Activated T-cell treated with anti-CD3 and anti-CD28 coated beads for 48 hours (primary cell): Measurements from ENCODE around the gene CALHM2.

Experiments
- DNase-seq: peaks from one replicate; pipeline ENCODE4 v3.0.0-alpha.2; 2020; ENCODE audit warnings: low read depth

CALHM2 gene

GRCh38 chr10:103475437-103475836 is 23.3 kb upstream of the CALHM2 start:
- no peak for DNase-seq

- DNase-seq, result no peak
These were observed 21.9 kb upstream of the CALHM2 start for GRCh38 chr10:103474077-103474476.

- no peak for DNase-seq
These were observed 21.1 kb upstream of the CALHM2 start for GRCh38 chr10:103473261-103473671.

- no peak for DNase-seq
These were observed 19.8 kb upstream of the CALHM2 start for GRCh38 chr10:103472005-103472404.

- peak; percentile 49 for DNase-seq
These were observed 18.8 kb upstream of the CALHM2 start for GRCh38 chr10:103470761-103471653.

GRCh38 chr10:103469201-103469600 is 17.0 kb upstream of the CALHM2 start:
- DNase-seq, result no peak

- DNase-seq, result no peak
These were observed 15.2 kb upstream of the CALHM2 start for GRCh38 chr10:103467406-103467805.

- no peak for DNase-seq
These were observed 14.6 kb upstream of the CALHM2 start for GRCh38 chr10:103466734-103467133.

GRCh38 chr10:103465411-103466179 is 13.4 kb upstream of the CALHM2 start:
- DNase-seq, result no peak

- DNase-seq, result no peak
These were observed 11.3 kb upstream of the CALHM2 start for GRCh38 chr10:103463499-103463898.

- DNase-seq, result no peak
These were observed 7.4 kb upstream of the CALHM2 start for GRCh38 chr10:103459615-103460014.

GRCh38 chr10:103458720-103459119 is 6.5 kb upstream of the CALHM2 start, which contains the start of gene CALHM1:
TSS of gene CALHM1 (minus strand) at chr10:103458900. CDS start at chr10:103458751, 149 bp downstream.
- DNase-seq, result no peak

GRCh38 chr10:103457896-103458583 is 5.9 kb upstream of the CALHM2 start:
- no peak for DNase-seq

GRCh38 chr10:103457176-103457712 is 5.1 kb upstream of the CALHM2 start:
- no peak for DNase-seq

- no peak for DNase-seq
These were observed 4.0 kb upstream of the CALHM2 start for GRCh38 chr10:103456074-103456660.

- DNase-seq, result no peak
These were observed 3.1 kb upstream of the CALHM2 start for GRCh38 chr10:103455235-103455634.

GRCh38 chr10:103454026-103454425 is 1.9 kb upstream of the CALHM2 start:
- no peak for DNase-seq

GRCh38 chr10:103452506-103453230 is 498 bp upstream of the CALHM2 start:
- no peak for DNase-seq

GRCh38 chr10:103451091-103451813 is 918 bp downstream of the CALHM2 start:
- peak; percentile 23 for DNase-seq

GRCh38 chr10:103450201-103450695 is 1.9 kb downstream of the CALHM2 start:
- no peak for DNase-seq
